Measurements from ENCODE around the gene F2. TPM values are rescaled to one million over a fixed set of nuclear protein-coding genes. Genes with fewer than 3 reads are reported as not detected.
"Not testable (repeated sequence)": the region's sequence is repeated elsewhere in the genome, so short reads cannot be mapped to it uniquely, and the experiment has no call there.

Gene F2
- total RNA-seq, 1 experiment from 2014 or later: 0.06 TPM

DNA sequence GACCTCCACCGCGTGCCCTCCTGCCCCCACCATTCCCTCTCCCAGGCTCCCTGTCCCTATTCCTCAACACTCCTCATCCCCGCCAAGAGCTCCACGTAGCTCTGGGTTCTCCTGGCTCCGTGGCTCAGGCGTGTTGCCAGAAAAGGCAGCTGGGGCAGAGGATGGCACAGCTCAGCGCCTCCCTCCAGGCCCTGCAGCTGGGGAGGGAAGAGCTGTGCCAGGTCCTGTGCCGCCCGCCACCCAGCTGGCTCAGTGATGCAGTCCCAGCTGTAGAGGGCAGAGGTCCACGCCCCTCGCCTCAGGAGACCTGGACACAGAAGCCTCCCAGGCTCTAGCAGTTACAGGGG, 22.8 kb upstream of the F2 start:
- Histone ChIP-seq H3K36me3 (peaks cover 6% of the 10 kb centered on the region; the same call in 1 of the 2 replicates), H3K4me1 (no peaks in the 10 kb centered on the region), H3K9me3 (replicated peaks) (no peaks in the 10 kb centered on the region), H3K27me3 (no peaks in the 10 kb centered on the region), H3K4me3 (no peak overlapping the region), H3K27ac (no peak overlapping the region)
- no peak for DNase-seq

DNA sequence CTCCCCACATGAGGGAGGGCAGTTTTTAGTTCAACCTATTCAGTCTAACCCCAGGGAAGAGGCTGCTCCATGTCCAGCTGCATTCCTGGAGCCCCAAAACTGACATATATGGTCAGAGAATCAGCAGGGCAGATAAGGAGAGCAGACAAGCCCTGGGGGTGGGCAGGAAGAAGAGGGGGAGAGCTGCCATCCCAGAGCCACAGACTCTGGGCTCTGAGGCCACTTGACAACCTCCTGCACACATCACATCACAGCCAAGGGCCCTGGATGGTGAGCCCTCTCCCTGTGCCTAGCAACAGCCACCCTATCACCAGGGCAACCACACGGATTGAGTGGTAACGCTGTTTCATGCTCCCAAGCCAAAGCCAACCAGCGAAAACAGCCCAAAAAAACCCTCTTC, 21.7 kb upstream of the F2 start:
- Histone ChIP-seq H3K27ac (no peak overlapping the region), H3K27me3 (no peaks in the 10 kb centered on the region), H3K4me3 (no peak overlapping the region), H3K9me3 (replicated peaks) (no peaks in the 10 kb centered on the region), H3K36me3 (peaks cover 4% of the 10 kb centered on the region; the same call in 1 of the 2 replicates), H3K4me1 (no peaks in the 10 kb centered on the region)
- no peak for DNase-seq

DNA sequence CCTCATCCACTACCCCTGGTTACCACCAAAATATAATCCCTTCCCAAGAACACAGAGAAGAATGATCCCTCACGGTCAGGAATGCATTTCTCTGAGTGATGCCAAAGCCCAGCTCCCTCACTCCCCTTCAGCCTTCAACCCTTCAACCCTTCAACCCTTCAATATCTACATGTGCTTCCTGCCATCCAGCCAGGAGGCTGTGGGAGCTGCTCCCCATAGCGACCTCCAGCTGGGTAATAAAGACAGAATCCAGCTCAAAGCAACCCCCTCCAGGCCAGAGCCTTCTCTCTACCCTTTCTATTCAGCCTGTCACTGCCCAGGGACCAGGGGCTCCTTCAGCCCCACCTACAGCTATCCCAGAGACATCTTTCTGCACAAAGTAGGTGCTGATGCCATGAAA, 21.3 kb upstream of the F2 start:
- Histone ChIP-seq H3K9me3 (replicated peaks) (no peaks in the 10 kb centered on the region), H3K36me3 (peaks cover 8% of the 10 kb centered on the region; the same call in 1 of the 2 replicates), H3K4me3 (no peak overlapping the region), H3K27ac (no peak overlapping the region), H3K4me1 (no peaks in the 10 kb centered on the region), H3K27me3 (no peaks in the 10 kb centered on the region)
- DNase-seq: no peak

DNA sequence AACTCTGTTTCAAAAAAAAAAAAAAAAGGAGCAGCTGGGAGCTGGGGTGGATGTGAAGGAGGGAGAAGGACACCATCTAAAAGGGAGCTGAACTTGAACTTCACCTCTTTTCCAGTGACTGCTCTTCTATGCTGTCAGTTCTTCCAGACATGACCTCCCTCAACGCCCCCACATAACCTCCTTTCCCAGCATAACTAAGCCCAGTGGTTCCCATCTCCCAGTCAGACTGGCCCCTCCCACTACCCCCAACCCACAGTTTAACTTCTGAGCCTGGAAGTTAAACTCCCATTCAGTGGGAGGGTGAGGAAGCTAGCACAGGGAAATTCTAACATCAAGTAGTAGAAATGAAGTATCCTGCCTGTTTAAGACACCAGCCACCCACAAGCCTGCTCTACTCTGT, 20.4 kb upstream of the F2 start:
- no peak for DNase-seq
- peaks cover 15% of the 10 kb centered on the region for H3K36me3 ChIP-seq
- H3K4me3 ChIP-seq: no peak overlapping the region
- H3K27ac ChIP-seq: no peak overlapping the region
- H3K9me3 ChIP-seq (replicated peaks): no peaks in the 10 kb centered on the region
- H3K4me1 ChIP-seq: no peaks in the 10 kb centered on the region
- H3K27me3 ChIP-seq: no peaks in the 10 kb centered on the region

DNA sequence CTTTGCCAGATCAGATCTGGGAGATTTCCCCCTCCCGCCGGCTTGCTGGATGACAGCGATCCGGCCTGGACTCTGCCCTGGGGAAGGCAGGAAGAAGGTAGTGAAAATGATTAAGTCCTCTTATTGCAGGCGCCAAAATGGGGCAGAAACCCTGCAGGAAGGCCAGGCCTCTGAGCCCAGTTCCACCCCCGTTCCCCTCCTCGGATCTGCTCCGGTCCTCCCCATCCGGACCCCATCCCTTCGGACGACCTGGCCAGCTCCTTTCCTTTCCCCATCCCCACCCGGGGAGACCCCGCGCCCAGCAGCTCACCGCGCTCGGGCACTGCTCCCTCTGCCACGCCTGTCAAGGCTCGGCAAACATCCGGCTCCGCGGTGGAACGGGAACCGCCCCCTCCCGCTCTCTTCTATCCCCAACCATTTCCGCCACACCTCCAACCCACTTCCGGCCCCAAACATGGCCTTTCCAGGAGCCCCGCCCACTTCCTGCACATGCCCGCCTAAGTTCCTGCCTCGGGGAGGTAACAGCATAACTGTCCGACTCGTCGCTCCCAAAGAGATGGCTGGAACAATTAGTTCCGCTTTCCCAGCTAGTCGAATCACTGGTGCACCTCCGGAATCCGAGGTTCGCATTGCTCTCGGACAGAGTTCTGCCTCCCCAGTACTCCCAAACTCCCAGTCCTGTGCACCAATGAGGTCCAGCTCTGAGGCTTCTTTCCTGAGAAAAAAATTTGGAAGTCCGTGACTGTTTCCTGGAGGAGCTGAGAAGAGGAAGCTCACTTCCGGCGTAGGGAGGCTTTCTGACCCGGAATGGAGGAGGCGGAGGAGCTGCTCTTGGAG, 18.6 kb upstream of the F2 start, which contains the start of the genes ARHGAP1 and ZNF408:
ARHGAP1 (minus strand) TSS at position 379 of the 837 bp plus-strand sequence. CDS start 4,512 bp downstream, outside the sequence.
ZNF408 (plus strand) TSS at position 791 of the 837 bp plus-strand sequence; CDS start at position 808, 17 bp downstream.
- no peaks in the 10 kb centered on the region for H3K9me3 ChIP-seq (replicated peaks)
- H3K27me3 ChIP-seq: no peaks in the 10 kb centered on the region
- peak within 1 kb of the TSS; percentile 80 for H3K4me3 ChIP-seq
- peaks cover 25% of the 10 kb centered on the region for H3K36me3 ChIP-seq
- H3K4me1 ChIP-seq: no peaks in the 10 kb centered on the region
- DNase-seq: peak; percentile 100
- H3K27ac ChIP-seq: peak within 1 kb of the TSS; percentile 98

DNA sequence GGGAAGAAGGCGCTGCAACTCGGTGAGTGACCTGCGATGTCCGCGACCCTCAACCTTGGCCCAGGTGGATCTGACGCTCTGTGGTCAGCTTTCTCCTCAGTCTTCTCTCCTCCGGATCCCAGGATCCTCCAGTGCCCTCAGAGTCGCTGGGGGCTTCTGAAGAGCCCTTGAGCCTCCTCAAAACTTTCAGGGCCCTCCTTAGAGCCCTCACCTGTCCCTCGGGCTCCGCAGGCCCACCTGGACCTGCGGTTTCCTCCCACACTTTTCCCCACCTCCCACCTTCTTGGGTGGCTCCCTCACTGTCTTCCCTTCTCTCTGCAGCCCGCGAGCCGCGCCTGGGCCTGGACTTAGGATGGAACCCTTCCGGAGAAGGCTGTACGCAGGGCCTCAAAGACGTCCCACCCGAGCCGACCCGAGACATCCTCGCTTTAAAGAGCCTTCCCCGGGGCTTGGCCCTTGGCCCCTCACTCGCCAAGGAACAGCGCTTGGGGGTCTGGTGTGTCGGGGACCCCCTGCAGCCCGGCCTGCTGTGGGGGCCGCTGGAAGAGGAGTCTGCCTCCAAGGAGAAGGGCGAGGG, 17.8 kb upstream of the F2 start:
- DNase-seq: no peak
- Histone ChIP-seq H3K36me3 (peaks cover 32% of the 10 kb centered on the region), H3K27ac (peak overlapping the region; percentile 98), H3K4me1 (no peaks in the 10 kb centered on the region), H3K4me3 (peak overlapping the region; percentile 80), H3K9me3 (replicated peaks) (no peaks in the 10 kb centered on the region), H3K27me3 (no peaks in the 10 kb centered on the region)

DNA sequence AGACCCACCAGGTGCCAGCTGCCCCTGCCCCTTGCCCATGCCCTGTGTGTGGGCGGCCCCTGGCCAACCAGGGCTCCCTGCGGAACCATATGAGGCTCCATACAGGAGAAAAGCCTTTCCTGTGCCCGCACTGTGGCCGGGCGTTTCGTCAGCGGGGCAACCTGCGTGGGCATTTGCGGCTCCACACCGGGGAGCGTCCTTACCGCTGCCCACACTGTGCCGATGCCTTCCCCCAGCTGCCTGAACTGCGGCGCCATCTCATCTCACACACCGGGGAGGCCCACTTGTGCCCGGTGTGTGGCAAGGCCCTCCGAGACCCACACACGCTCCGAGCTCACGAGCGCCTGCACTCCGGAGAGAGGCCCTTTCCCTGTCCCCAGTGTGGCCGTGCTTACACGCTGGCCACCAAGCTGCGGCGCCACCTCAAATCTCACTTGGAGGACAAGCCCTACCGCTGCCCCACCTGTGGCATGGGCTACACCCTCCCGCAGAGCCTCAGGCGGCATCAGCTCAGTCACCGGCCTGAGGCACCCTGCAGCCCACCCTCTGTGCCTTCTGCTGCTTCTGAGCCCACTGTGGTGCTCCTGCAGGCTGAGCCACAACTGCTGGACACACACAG, 13.8 kb upstream of the F2 start:
- Histone ChIP-seq H3K27ac (no peak overlapping the region), H3K9me3 (replicated peaks) (no peaks in the 10 kb centered on the region), H3K36me3 (peaks cover 47% of the 10 kb centered on the region), H3K4me1 (no peaks in the 10 kb centered on the region), H3K27me3 (no peaks in the 10 kb centered on the region), H3K4me3 (no peak overlapping the region)
- DNase-seq: no peak

DNA sequence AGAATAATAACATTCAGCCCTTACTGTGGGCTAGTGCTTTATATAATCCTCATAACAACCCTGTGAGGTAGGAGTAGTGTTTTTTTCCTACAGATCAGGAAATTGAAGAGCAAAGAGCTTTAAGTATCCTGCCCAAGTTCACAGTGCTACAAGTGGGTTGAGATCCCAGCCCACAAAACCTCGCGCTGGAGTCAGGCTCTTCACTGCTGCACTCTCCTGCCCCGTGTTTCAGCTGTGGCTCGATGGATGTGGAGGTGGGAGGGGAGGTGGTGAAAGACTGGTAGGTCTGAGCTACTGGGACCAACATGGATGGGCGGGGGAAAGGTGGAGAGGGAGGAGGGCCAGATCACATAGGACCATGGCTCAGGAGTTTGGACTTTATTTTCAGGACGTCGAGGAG, 12.1 kb upstream of the F2 start:
- H3K9me3 ChIP-seq (replicated peaks): no peaks in the 10 kb centered on the region
- no peak overlapping the region for H3K4me3 ChIP-seq
- no peaks in the 10 kb centered on the region for H3K27me3 ChIP-seq
- no peak overlapping the region for H3K27ac ChIP-seq
- no peak for DNase-seq
- H3K4me1 ChIP-seq: peaks cover 12% of the 10 kb centered on the region
- H3K36me3 ChIP-seq: peaks cover 47% of the 10 kb centered on the region

DNA sequence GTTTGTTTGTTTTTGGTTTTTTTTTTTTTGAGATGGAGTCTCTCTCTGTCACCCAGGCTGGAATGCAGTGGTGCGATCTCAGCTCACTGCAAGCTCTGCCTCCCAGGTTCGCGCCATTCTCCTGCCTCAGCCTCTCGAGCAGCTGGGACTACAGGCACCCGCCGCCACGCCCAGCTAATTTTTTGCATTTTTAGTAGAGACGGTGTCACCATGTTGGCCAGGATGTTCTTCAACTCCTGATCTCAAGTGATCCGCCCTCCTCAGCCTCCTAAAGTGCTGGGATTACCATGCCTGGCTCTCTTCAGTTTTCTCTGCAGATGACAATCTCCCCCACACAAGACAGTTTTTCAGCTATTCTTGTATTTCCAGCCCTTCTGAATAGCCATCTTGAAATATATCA, 9.7 kb upstream of the F2 start:
- H3K27ac ChIP-seq; DNase-seq; H3K4me3 ChIP-seq; H3K27me3 ChIP-seq; H3K9me3 ChIP-seq (replicated peaks): not testable (repeated sequence)
- Histone ChIP-seq H3K4me1 (peaks cover 15% of the 10 kb centered on the region), H3K36me3 (peaks cover 33% of the 10 kb centered on the region)

DNA sequence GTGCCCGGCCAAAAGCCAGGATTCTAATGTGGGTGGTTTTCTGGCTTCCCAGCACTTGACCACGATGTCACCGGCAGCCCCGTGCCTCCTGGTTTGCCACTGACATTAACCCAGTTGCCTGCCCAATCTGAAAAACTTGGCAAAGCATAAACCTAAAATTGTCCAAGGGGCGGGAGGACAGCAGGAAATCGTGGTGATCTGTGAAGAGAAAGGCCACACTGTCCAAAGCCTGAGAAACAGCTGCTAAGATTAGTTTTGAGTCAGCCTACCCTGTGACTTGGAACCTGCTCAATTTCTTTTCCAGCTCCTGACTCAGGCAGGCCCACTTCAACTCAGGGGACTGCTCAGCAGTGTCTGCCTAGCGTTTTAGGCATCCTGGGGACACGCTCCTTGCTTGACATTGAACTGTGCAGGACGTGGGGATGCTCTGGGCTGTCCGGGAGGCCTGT, 8.2 kb upstream of the F2 start:
- H3K27ac ChIP-seq: peak overlapping the region; percentile 85
- DNase-seq: peak; percentile 83 to 93

DNA sequence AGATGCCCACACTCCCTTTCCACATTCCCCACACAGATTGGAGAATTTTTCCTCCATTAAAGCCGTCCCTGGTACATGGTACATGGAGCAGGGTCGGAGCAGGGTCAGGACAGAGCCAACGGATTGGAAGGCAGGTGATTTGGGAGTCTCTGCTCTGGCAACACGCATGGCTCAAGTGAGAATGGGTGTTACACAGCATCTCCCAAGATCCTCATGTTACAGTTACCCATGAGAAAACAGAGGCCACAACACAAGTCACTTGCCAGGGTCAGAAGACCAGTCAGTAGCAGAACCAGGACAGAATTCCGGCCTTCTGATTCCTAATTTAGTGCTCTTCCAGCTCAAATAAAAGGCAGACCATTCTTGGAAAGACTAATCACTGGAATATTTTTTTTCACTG, 7.7 kb upstream of the F2 start:
- Histone ChIP-seq H3K27me3 (no peaks in the 10 kb centered on the region), H3K4me3 (no peak overlapping the region), H3K27ac (peak overlapping the region; percentile 85), H3K4me1 (peaks cover 18% of the 10 kb centered on the region), H3K9me3 (replicated peaks) (no peaks in the 10 kb centered on the region), H3K36me3 (peaks cover 14% of the 10 kb centered on the region)
- no peak for DNase-seq

More for the DNA sequence above, 8.2 kb upstream of the F2 start:
- no peak overlapping the region for H3K4me3 ChIP-seq
- H3K27me3 ChIP-seq: no peaks in the 10 kb centered on the region
- H3K4me1 ChIP-seq: peaks cover 18% of the 10 kb centered on the region
- H3K9me3 ChIP-seq (replicated peaks): no peaks in the 10 kb centered on the region
- H3K36me3 ChIP-seq: peaks cover 18% of the 10 kb centered on the region

DNA sequence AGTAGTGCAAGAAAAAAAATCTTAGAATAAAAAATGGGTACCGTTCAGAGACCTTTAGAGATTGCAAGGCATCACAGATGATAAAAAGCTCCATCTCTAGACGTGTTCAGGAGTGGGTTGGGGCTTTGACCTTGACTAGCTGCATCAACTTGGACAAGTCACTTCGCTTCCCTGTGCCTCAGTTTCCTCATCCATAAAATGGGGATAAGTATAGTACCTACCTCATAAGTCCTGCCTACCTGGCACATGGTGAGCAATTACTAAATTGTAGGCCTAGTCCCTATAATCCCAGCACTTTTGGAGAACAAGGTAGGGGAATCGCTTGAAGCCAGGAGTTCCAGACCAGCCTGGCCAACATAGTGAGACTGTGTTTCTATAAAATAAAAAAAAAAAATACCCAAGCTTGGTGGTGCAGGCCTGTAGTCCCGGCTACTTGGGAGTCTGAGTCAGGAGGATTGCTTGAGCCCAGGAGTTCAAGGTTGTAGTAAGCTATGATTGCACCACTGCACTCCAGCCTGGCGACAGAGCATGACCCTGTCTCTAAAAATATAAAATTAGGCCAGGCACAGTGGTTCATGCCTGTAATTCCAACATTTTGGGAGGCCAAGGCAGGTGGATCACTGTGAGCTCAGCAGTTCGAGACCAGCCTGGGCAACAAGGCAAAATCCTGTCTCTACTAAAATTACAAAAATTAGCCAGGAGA, 6.0 kb upstream of the F2 start:
- Histone ChIP-seq H3K4me1 (peaks cover 18% of the 10 kb centered on the region), H3K36me3 (peaks cover 4% of the 10 kb centered on the region; the same call in 1 of the 2 replicates), H3K9me3 (replicated peaks) (no peaks in the 10 kb centered on the region), H3K27me3 (no peaks in the 10 kb centered on the region), H3K4me3 (no peak overlapping the region), H3K27ac (no peak overlapping the region)
- no peak for DNase-seq

DNA sequence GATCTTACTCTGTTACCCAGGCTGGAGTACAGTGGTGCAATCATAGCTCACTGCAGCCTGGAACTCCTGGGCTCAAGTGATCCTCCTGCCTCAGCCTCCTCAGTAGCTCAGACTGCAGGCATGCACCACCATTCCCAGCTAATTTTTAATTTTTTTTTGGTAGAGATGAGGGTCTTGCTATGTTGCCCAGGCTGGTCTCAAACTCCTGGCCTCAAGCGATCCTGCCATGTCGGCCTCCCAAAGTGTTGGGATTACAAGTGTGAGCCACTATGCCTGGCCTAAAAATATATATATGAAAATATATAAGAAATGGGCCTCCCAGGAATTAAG, 1.2 kb upstream of the F2 start:
- not testable (repeated sequence) for H3K4me1 ChIP-seq; H3K27ac ChIP-seq; H3K9me3 ChIP-seq (replicated peaks); H3K27me3 ChIP-seq; H3K4me3 ChIP-seq; DNase-seq; H3K36me3 ChIP-seq

DNA sequence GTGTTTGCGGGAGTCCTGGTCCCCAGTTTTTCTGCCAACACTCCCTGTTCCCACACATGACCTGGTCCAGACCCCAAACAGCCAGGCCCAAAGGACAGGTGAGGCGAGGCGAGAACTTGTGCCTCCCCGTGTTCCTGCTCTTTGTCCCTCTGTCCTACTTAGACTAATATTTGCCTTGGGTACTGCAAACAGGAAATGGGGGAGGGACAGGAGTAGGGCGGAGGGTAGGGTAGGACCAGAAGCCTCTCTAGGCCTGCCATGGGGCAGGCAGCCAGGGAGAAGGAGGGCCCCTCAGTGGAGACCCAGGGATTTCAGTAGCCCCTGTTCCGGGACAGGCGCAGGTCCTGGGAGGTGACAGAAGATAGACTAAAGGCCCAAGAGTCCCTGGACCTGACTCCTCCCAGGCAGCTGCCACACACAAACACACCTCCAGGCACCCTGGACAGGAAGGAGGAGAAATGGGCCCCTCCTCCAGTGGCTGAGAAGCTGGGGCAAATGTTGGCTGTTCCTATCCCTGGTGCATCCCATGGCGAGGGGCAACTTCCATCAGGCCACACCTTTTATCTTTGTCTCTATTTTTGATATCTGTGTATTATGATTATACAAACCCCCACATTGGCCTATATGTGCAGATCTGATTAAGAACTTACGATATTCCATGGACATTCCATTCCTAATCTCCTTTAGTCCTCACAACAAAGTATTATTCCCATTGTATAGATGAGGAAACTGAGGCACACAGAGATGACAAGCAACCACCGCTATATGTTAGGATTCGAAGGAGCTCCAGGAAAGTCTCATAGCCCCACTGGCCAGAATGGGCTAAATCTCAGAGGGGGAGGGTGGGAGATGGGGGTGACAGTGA, 626 bp upstream of the F2 start:
- Histone ChIP-seq H3K36me3 (no peaks in the 10 kb centered on the region), H3K4me3 (no peak overlapping the region), H3K27me3 (no peaks in the 10 kb centered on the region), H3K9me3 (replicated peaks) (no peaks in the 10 kb centered on the region), H3K4me1 (peaks cover 5% of the 10 kb centered on the region; the same call in 1 of the 2 replicates), H3K27ac (no peak overlapping the region)
- peak in 1 of 2 experiments; percentile 33 for DNase-seq
